ENCODE data around the gene CALY.
A peak's percentile ranks its signal among the peaks of the same experiment; 100 is the strongest.
"Not testable (repeated sequence)": the region's sequence is repeated elsewhere in the genome, so short reads cannot be mapped to it uniquely, and the experiment has no call there.

Gene CALY

DNA sequence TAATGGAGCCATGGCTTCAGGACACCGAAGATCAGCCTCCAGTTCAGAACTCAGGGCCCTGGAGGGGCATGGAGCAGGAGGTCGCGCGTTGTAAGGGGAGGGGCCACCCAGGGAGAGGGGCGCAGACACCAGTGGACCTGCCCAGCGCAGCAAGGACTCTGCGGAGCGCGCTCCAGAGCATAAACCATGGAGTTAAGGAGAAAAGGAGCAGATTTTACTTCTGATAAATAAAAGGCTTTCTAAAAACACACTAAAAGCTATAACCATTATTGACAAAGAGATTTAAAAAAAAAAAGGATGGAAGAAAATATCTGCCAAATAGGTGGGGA, 10.5 kb downstream of the CALY start:
- TF ChIP-seq, protein P1, sequence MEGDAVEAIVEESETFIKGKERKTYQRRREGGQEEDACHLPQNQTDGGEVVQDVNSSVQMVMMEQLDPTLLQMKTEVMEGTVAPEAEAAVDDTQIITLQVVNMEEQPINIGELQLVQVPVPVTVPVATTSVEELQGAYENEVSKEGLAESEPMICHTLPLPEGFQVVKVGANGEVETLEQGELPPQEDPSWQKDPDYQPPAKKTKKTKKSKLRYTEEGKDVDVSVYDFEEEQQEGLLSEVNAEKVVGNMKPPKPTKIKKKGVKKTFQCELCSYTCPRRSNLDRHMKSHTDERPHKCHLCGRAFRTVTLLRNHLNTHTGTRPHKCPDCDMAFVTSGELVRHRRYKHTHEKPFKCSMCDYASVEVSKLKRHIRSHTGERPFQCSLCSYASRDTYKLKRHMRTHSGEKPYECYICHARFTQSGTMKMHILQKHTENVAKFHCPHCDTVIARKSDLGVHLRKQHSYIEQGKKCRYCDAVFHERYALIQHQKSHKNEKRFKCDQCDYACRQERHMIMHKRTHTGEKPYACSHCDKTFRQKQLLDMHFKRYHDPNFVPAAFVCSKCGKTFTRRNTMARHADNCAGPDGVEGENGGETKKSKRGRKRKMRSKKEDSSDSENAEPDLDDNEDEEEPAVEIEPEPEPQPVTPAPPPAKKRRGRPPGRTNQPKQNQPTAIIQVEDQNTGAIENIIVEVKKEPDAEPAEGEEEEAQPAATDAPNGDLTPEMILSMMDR (IDR thresholded peaks at IDR 0.05; ENCODE audit: low read depth, low read length, missing control alignments): no peak
- in situ Hi-C loops (cut with HindIII; ENCODE audit: low sequenced_read_pairs): no loop called here
- DNase-seq (ENCODE audit: low read depth): no peak
- peak overlapping the region; percentile 27 for H3K4me3 ChIP-seq (ENCODE audit: low read depth, low read length)

DNA sequence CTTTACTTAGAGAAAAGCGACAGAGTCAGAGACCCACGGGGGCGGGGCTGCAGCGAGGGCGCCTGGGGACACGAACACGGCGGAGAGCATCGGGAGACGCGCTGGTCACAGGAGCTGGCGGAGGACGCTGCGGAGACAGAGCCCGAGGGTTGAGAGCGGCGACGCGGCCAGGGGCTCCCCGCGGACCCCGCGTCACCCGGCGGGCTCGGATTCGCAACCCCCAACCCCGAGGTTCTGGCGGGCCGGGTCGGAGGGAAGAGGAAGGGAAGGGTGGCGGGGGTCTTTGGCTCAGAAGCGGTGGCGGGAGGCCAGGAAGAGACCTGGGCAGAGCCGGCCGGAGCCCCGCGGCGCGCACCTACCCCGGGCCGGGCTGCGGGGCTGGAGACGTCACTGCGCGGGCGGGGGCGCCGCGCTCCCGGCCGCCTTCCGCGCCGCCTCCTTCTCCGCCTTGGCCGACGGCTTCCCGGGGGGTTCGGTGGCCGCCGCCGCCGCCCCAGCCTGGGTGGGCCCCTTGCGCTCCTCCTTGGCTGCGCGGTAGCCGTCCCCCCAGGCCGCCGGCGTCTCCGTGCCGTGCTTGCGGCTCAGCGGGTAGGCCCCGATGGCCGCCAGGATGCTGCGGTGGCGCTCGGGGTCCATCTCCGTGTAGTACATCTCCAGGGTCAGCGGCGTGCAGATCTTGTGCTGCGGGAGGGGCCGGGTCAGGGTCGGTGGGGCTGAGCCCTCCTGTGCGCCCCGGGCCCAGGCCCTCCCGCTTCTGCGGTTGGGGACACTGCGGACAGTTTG, 11.1 kb downstream of the CALY start:
- peak overlapping the region; percentile 34 for H3K4me3 ChIP-seq (ENCODE audit: low read depth, low read length)
- TF ChIP-seq, protein P1 (IDR thresholded peaks at IDR 0.05; ENCODE audit: low read depth, low read length, missing control alignments): no peak
- in situ Hi-C loops (cut with HindIII; ENCODE audit: low sequenced_read_pairs): no loop called here
- DNase-seq (ENCODE audit: low read depth): no peak

DNA sequence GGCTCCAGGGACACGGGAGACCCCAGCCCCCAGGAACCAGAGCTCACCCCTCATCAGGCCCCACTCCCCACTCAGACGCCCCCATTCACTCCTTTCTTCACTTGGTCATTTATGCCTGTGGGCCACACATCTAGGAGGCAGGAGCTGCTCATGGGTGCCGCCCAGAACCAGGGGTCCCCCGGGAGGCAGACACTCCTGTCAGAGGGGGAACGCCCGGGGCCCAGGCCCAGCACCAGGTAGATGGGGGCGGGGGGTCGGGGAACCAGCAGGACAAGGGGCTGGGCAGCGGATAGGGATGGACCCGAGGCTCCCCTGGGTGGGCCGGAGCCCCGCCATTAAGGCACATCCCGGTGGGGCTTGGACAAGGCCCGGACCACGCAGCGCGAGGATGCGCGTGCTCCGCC, 11.8 kb downstream of the CALY start:
- H3K4me3 ChIP-seq (ENCODE audit: low read depth, low read length): no peak overlapping the region
- TF ChIP-seq, protein P1 (IDR thresholded peaks at IDR 0.05; ENCODE audit: low read depth, low read length, missing control alignments): no peak
- in situ Hi-C loops (cut with HindIII; ENCODE audit: low sequenced_read_pairs): no loop called here
- no peak for DNase-seq (ENCODE audit: low read depth)

DNA sequence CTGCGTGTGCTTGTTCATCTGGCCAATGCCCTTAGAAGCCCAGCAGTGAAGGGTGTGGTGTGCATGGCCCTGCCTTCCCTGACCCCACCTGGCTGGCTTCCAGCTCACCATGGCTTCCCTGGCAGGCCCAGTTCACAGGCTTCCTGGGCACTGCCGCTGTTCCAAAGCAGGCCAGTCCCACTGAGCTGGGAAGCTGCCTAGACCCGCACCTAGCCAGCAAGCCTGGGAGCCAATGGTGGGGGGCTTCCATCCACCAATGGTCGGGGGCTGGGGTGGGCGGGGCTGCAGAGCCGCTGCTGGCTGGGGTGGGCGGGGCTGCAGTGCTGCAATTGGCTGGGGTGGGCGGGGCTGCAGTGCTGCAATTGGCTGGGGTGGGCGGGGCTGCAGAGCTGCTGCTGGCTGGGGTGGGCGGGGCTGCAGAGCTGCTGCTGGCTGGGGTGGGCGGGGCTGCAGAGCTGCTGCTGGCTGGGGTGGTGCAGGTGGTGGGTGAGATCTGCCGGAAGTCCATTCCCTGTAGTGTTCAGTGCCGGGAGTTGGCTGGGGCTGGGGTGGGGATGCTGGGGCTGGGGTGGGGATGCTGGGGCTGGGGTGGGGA, 12.4 kb downstream of the CALY start:
- in situ Hi-C loops (cut with HindIII; ENCODE audit: low sequenced_read_pairs): no loop called here
- DNase-seq (ENCODE audit: low read depth): no peak
- TF ChIP-seq, protein P1 (IDR thresholded peaks at IDR 0.05; ENCODE audit: low read depth, low read length, missing control alignments): no peak
- no peak overlapping the region for H3K4me3 ChIP-seq (ENCODE audit: low read depth, low read length)

DNA sequence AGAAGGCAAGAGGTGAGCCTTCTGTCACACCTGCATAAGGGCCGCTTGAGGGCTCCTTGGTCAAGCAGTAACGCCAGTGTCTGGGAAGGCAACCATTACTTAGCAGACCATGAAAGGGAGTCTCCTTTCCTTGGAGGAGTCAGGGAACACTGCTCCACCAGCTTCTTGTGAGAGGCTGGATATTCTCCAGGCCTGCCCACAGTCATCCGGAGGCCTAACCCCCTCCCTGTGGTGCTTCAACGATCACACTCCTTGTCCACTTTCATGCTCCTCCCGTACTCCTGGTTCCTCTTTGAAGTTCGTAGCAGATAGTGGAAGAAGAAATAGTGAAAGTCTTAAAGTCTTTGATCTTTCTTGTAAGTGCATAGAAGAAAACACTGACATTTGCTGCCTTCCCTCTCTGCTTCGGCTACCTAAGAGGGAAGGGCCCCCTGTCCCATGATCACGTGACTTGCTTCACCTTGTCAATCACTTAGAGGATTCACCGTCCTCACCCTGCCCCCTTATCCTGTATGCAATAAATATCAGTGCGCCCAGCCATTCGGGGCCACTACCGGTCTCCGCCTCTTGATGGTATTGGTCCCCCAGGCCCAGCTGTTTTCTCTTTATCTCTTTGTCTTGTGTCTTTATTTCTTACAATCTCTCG, 14.5 kb downstream of the CALY start:
- H3K4me3 ChIP-seq (ENCODE audit: low read depth, low read length); in situ Hi-C loops (cut with HindIII; ENCODE audit: low sequenced_read_pairs); DNase-seq (ENCODE audit: low read depth): not testable (repeated sequence)

DNA sequence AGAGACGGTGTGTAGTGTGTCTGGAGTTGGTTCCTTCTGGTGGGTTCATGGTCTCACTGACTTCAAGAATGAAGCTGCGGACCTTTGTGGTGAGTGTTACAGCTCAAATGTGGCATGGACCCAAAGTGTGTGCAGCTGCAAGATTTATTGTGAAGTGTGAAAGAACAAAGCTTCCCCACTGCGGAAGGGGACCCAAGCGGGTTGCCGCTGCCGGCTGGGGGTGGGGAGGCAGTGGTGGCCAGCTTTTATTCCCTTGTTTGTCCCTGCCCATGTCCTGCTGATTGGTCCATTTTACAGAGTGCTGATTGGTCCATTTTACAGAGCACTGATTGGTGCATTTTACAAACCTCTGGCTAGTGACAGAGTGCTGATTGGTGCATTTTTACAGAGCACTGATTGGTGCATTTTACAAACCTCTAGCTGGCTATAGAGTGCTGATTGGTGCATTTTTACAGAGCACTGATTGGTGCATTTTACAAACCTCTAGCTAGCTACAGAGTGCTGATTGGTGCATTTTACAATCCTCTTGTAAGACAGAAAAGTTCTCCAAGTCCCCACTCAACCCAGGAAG, 15.8 kb downstream of the CALY start:
- H3K4me3 ChIP-seq (ENCODE audit: low read depth, low read length); DNase-seq (ENCODE audit: low read depth); in situ Hi-C loops (cut with HindIII; ENCODE audit: low sequenced_read_pairs): not testable (repeated sequence)

DNA sequence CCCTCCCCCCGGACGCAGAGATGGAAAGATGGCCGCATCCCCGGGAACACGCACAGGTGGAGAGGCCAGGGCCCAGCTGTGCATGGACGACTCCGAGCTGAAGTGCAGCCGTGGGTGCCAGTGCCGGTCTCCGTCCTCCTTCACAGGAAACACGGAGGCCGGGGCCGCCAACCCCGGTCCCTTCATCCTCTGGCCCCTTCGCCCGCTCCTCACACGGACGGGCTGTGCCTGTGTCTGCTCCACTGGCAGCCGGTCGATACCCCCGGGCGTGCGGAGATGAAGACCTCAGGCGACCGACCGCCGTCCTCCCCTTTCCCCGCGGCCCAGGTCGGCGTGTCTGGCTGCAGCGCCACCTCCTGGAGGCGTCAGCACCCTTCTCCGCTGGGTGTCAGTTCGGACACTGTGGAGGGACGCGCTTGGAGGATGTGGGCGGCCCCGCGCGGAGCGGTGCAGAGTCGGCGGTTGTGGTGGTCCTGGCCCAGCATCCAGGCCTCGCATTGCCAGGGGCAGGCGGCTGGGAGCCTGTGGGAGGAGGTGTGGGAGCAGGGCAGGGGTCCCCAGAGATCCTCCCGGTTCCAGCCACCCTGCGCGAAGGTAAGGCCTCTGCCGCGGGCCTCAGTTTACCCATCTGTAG, 18.1 kb downstream of the CALY start:
- TF ChIP-seq, protein P1 (IDR thresholded peaks at IDR 0.05; ENCODE audit: low read depth, low read length, missing control alignments): peak; percentile 72
- DNase-seq (ENCODE audit: low read depth): no peak
- peak overlapping the region; percentile 36 for H3K4me3 ChIP-seq (ENCODE audit: low read depth, low read length)
- in situ Hi-C loops (cut with HindIII; ENCODE audit: low sequenced_read_pairs): no loop called here

Data from astrocyte of the cerebellum (primary cell).